Right atrium auricular region (tissue), 2 donors: ENCODE data around the gene TBC1D12. TPM values are rescaled to one million over a fixed set of nuclear protein-coding genes. Genes with fewer than 3 reads are reported as not detected.

Source experiments
- DNase-seq: peaks from one replicate; pipeline ENCODE4 v3.0.0-alpha.2; 2019; ENCODE audit warnings: low spot score
- H3K27ac ChIP-seq, 2 donors: fragments of 200-600 bp; sonication (generic); 1 replicate in 1 of 2; 2 replicates in 1 of 2; pipeline ENCODE4 v1.5.1; 2016 to 2019
- H3K27me3 ChIP-seq, 2 donors: fragments of 200-600 bp; sonication (generic); one replicate each; pipeline versions ENCODE4 v1.5.1 to v1.6.0; 2017 to 2019
- H3K36me3 ChIP-seq: fragments of 200-600 bp; sonication (generic); one replicate; pipeline ENCODE4 v1.5.1; 2016
- H3K4me1 ChIP-seq, 2 donors: fragments of 200-600 bp; sonication (generic); one replicate each; pipeline versions ENCODE4 v1.5.1 to v1.6.0; 2017 to 2019
- H3K4me3 ChIP-seq, 2 donors: fragments of 200-600 bp; sonication (generic); 1 replicate in 1 of 2; 2 replicates in 1 of 2; pipeline ENCODE4 v1.5.1; 2017 to 2019; ENCODE audit warnings: mild to moderate bottlenecking in 1 of 2, moderate library complexity in 1 of 2
- H3K9me3 ChIP-seq, 2 donors: fragments of 200-600 bp; sonication (generic); one replicate each; pipeline ENCODE4 v1.5.1; 2019
- CTCF ChIP-seq, 2 donors: fragments of 200-600 bp; sonication (generic); IDR thresholded peaks; one replicate each; pipeline ENCODE4 v1.5.1; 2019; ENCODE audit warnings: antibody characterized with exemption in 2 of 2
- total RNA-seq, 2 donors: library from RNA; depleted of rRNA; stranded (reverse); fragments of >200 nt; gene quantifications; one replicate each; pipeline ENCODE4 v1.1.0, GENCODE V29; 2016

The TBC1D12 gene
- total RNA-seq, 2 donors from 2014 or later: 5.2 to 8.4 TPM

- no peak for TF ChIP-seq CTCF (IDR thresholded peaks at IDR 0.05)
- H3K4me1 ChIP-seq: no peaks in the 10 kb centered on the region
- no peak overlapping the region for H3K4me3 ChIP-seq
- no peaks in the 10 kb centered on the region for H3K27me3 ChIP-seq
- H3K36me3 ChIP-seq: no peaks in the 10 kb centered on the region
- no peak for DNase-seq
- no peak overlapping the region for H3K27ac ChIP-seq
- peaks cover 6 to 36% of the 10 kb centered on the region in 2 donors for H3K9me3 ChIP-seq
These were observed 57.0 kb downstream of the TBC1D12 start for GRCh38 chr10:94459385-94459784.

- DNase-seq: no peak
- Histone ChIP-seq H3K4me3 (no peak overlapping the region), H3K27me3 (no peaks in the 10 kb centered on the region), H3K36me3 (no peaks in the 10 kb centered on the region), H3K27ac (no peak overlapping the region), H3K9me3 (peaks cover 6 to 22% of the 10 kb centered on the region in 2 donors), H3K4me1 (no peaks in the 10 kb centered on the region)
- TF ChIP-seq CTCF (IDR thresholded peaks at IDR 0.05): no peak
These were observed 59.2 kb downstream of the TBC1D12 start for GRCh38 chr10:94461503-94461902.

- no peak for TF ChIP-seq CTCF (IDR thresholded peaks at IDR 0.05)
- Histone ChIP-seq H3K36me3 (no peaks in the 10 kb centered on the region), H3K4me3 (no peak overlapping the region), H3K27ac (no peak overlapping the region), H3K4me1 (no peaks in the 10 kb centered on the region), H3K27me3 (no peaks in the 10 kb centered on the region), H3K9me3 (peaks cover 6 to 22% of the 10 kb centered on the region in 2 donors)
- no peak for DNase-seq
These were observed 59.8 kb downstream of the TBC1D12 start for GRCh38 chr10:94462130-94462529.

- Histone ChIP-seq H3K27me3 (no peaks in the 10 kb centered on the region), H3K4me3 (no peak overlapping the region), H3K27ac (no peak overlapping the region), H3K9me3 (peaks cover 0 to 13% of the 10 kb centered on the region in 2 donors), H3K36me3 (no peaks in the 10 kb centered on the region), H3K4me1 (no peaks in the 10 kb centered on the region)
- DNase-seq: no peak
- no peak for TF ChIP-seq CTCF (IDR thresholded peaks at IDR 0.05)
These were observed 63.3 kb downstream of the TBC1D12 start for GRCh38 chr10:94465684-94466083.

GRCh38 chr10:94481410-94481809 lies 79.1 kb downstream of the TBC1D12 start:
- H3K4me1 ChIP-seq: no peaks in the 10 kb centered on the region
- no peak for TF ChIP-seq CTCF (IDR thresholded peaks at IDR 0.05)
- no peak overlapping the region for H3K27ac ChIP-seq
- no peaks in the 10 kb centered on the region for H3K36me3 ChIP-seq
- H3K4me3 ChIP-seq: no peak overlapping the region
- DNase-seq: no peak
- H3K27me3 ChIP-seq: no peaks in the 10 kb centered on the region
- peaks cover 4 to 16% of the 10 kb centered on the region in 2 donors for H3K9me3 ChIP-seq

GRCh38 chr10:94483970-94484369 lies 81.6 kb downstream of the TBC1D12 start:
- Histone ChIP-seq H3K36me3 (no peaks in the 10 kb centered on the region), H3K27me3 (no peaks in the 10 kb centered on the region), H3K9me3 (peaks cover 4 to 16% of the 10 kb centered on the region in 2 donors), H3K4me1 (peaks cover 0 to 4% of the 10 kb centered on the region in 2 donors), H3K27ac (no peak overlapping the region), H3K4me3 (no peak overlapping the region)
- no peak for DNase-seq
- no peak for TF ChIP-seq CTCF (IDR thresholded peaks at IDR 0.05)
